GM12878 (cell line): Measurements from ENCODE around the gene HMCN1. TPM values are rescaled to one million over a fixed set of nuclear protein-coding genes. Genes with fewer than 3 reads are reported as not detected.

Experiments used
- ATAC-seq: fragments of 200-7000 bp; cut with Tn5 transposase; 3 replicates; pipeline ENCODE4 v1.9.1; 2020; ENCODE audit warnings: mild to moderate bottlenecking, moderate library complexity
- BruUV-seq: library from RNA; stranded (reverse); fragments of 400-500 nt; replicated peaks from 2 replicates; lab custom pipeline; 2021; lab: Mats Ljungman, UMichigan
- CTCF ChIA-PET: fragments of 300-600 bp; sonication (Branson Sonifier 250); formaldehyde crosslinking; extraction: SDS; loops from one replicate; lab custom pipeline; 2021; ENCODE audit warnings: inconsistent platforms; lab: Yijun Ruan, JAX
- POLR2A ChIA-PET: fragments of 350-600 bp; formaldehyde crosslinking; extraction: SDS; loops from one replicate; lab custom pipeline; 2021; ENCODE audit warnings: inconsistent platforms; lab: Charles Lee
- RAD21 ChIA-PET: fragments of 300-600 bp; sonication (Branson Sonifier 250); formaldehyde crosslinking; loops from one replicate; lab custom pipeline; 2023; ENCODE audit warnings: antibody characterized with exemption; ENCODE audit not compliant: unreplicated experiment; lab: Charles Lee
- SMC1A ChIA-PET: fragments of 300-600 bp; sonication (Branson Sonifier 250); formaldehyde crosslinking; loops from one replicate; lab custom pipeline; 2023; ENCODE audit not compliant: unreplicated experiment, uncharacterized antibody; lab: Charles Lee
- DNase-seq: peaks from one replicate; pipeline ENCODE4 v3.0.0-alpha.2; 2011; ENCODE audit warnings: low read depth, low spot score
- FAIRE-seq: peaks from 3 replicates; lab custom pipeline; 2011; peaks lifted over from hg19 to GRCh38; lab: Jason Lieb, UNC
- H2AFZ ChIP-seq: 2 replicates; pipeline ENCODE4 v1.6.0; 2011; ENCODE audit warnings: low read depth, low read length, control low read depth; ENCODE audit not compliant: control insufficient read depth
- H3K27ac ChIP-seq: 2 replicates; pipeline ENCODE4 v1.5.1; 2011; ENCODE audit warnings: control low read depth; ENCODE audit not compliant: control insufficient read depth, insufficient read depth
- H3K27me3 ChIP-seq, 2 experiments: replicated peaks in 1 of 2; 2 replicates each; pipeline versions ENCODE4 v1.6.0 to v1.6.1; 2011; ENCODE audit warnings: low read length in 1 of 2; ENCODE audit not compliant: control insufficient read depth in 2 of 2, insufficient read depth in 2 of 2
- H3K36me3 ChIP-seq, 2 experiments: 2 replicates each; pipeline ENCODE4 v1.5.1; 2011; ENCODE audit warnings: low read length in 1 of 2; ENCODE audit not compliant: control insufficient read depth in 2 of 2, insufficient read depth in 2 of 2
- H3K4me1 ChIP-seq: 2 replicates; pipeline ENCODE4 v1.6.1; 2011; ENCODE audit warnings: mild to moderate bottlenecking, low read length, moderate library complexity, mixed read lengths; ENCODE audit not compliant: control insufficient read depth, insufficient read depth
- H3K4me2 ChIP-seq: 2 replicates; pipeline ENCODE4 v1.6.0; 2011; ENCODE audit warnings: control low read depth; ENCODE audit not compliant: control insufficient read depth, insufficient read depth
- H3K4me3 ChIP-seq: fragments of 200-600 bp; sonication (generic); 2 replicates; pipeline ENCODE4 v1.5.1; 2016
- H3K79me2 ChIP-seq: 2 replicates; pipeline ENCODE4 v1.6.0; 2011; ENCODE audit warnings: low read length; ENCODE audit not compliant: control insufficient read depth, insufficient read depth
- H3K9ac ChIP-seq: 2 replicates; pipeline ENCODE4 v1.8.0; 2011; ENCODE audit warnings: low read length, control low read depth, mixed read lengths; ENCODE audit not compliant: control insufficient read depth, insufficient read depth
- H3K9me3 ChIP-seq: replicated peaks from 3 replicates; pipeline ENCODE4 v1.5.1; 2011; ENCODE audit warnings: mild to moderate bottlenecking, low read length; ENCODE audit not compliant: control insufficient read depth, insufficient read depth
- H4K20me1 ChIP-seq: 2 replicates; pipeline ENCODE4 v1.6.0; 2011; ENCODE audit not compliant: control insufficient read depth, insufficient read depth
- HDAC6 ChIP-seq: fragments of 200-600 bp; sonication (generic); IDR thresholded peaks from one replicate; pipeline ENCODE4 v1.8.0; 2017; ENCODE audit warnings: antibody characterized with exemption; ENCODE audit not compliant: unreplicated experiment
- NFXL1 ChIP-seq: fragments of 450-650 bp; IDR thresholded peaks from 2 replicates; pipeline ENCODE4 v1.6.1; 2017; ENCODE audit warnings: antibody characterized with exemption, mild to moderate bottlenecking, borderline replicate concordance
- RAD21 ChIP-seq: IDR thresholded peaks from 2 replicates; pipeline ENCODE4 v1.6.1; 2011; ENCODE audit warnings: mild to moderate bottlenecking, low read depth, low read length, moderate library complexity; ENCODE audit not compliant: insufficient read depth
- SMC3 ChIP-seq: IDR thresholded peaks from 2 replicates; pipeline ENCODE4 v1.6.1; 2011; ENCODE audit warnings: low read length, improper control_type of control experiment, borderline replicate concordance
- ZBED1 ChIP-seq: IDR thresholded peaks from 2 replicates; pipeline ENCODE4 v1.6.1; 2016; ENCODE audit warnings: borderline replicate concordance
- ZNF384 ChIP-seq: IDR thresholded peaks from 2 replicates; pipeline ENCODE4 v1.6.1; 2012; ENCODE audit warnings: low read depth, mild to moderate bottlenecking, low read length, improper control_type of control experiment, borderline replicate concordance
- WGBS: methylation state at CpG from one replicate; pipeline ENCODE4 v1.1.6; 2016; ENCODE audit warnings: low lambda C conversion rate; ENCODE audit not compliant: insufficient replicate concordance, insufficient coverage; ENCODE audit errors: missing lambda C conversion rate; 5-methylcytosine and 5-hydroxymethylcytosine counted together
- in situ Hi-C: fragments of 300-500 bp; cut with MboI; formaldehyde crosslinking; loops from 9 replicates; pipeline ENCODE4 v1.14.3; 2018; ENCODE audit warnings: mixed read lengths
- intact Hi-C: fragments of 100-400 bp; cut with micrococcal nuclease; formaldehyde crosslinking; loops from one replicate; pipeline ENCODE4 v1.14.2; 2022; ENCODE audit not compliant: unreplicated experiment
- polyA plus RNA-seq, 11 experiments: library from polyadenylated mRNA; depleted of rRNA in 4 of 11; unstranded in 6 of 11; stranded (reverse) in 5 of 11; fragments of >200 nt; fragmentation: Nextera tagmentation in 4 of 11; fragmentation: Illumina TruSeq in 1 of 11; extraction: Ambion mirVana in 4 of 11; extraction: Trizol in 1 of 11; gene quantifications; 1 replicate in 1 of 11; 2 replicates in 10 of 11; pipeline versions ENCODE4 v1.2.1 to v1.2.3, GENCODE V29; 2011 to 2016; ENCODE audit warnings: inconsistent platforms in 2 of 11, missing spikeins in 2 of 11, low read depth in 1 of 11
- total RNA-seq, 4 experiments: library from RNA; depleted of rRNA in 3 of 4; stranded (reverse); fragments of >200 nt in 3 of 4; fragmentation: Illumina TruSeq in 1 of 4; extraction: Trizol in 1 of 4; gene quantifications; 2 replicates each; pipeline versions ENCODE4 v1.2.1 to v1.2.3, GENCODE V29; 2013 to 2021
- TF ChIP-seq, protein P1 (sequence below): IDR thresholded peaks from 2 replicates; pipeline ENCODE4 v1.6.1; 2011; ENCODE audit warnings: low read depth, mild to moderate bottlenecking, low read length, moderate library complexity, borderline replicate concordance; ENCODE audit errors: extremely low read depth
- TF ChIP-seq, protein P2 (sequence below), 3 experiments: IDR thresholded peaks in 2 of 3; conservative IDR thresholded peaks in 1 of 3; 2 replicates each; pipeline ENCODE4 v1.5.1; 2011; ENCODE audit warnings: low read depth in 3 of 3, low read length in 3 of 3, mild to moderate bottlenecking in 3 of 3, control low read depth in 2 of 3, moderate library complexity in 2 of 3, inconsistent platforms in 1 of 3, mixed read lengths in 1 of 3; ENCODE audit not compliant: control insufficient read depth in 2 of 3, insufficient read depth in 1 of 3; ENCODE audit errors: extremely low read depth in 1 of 3

Gene HMCN1
- total and polyA plus RNA-seq, 10 of the 15 experiments (the other 5 are each of a cell fraction or from before 2014, with no cell fraction given): under 0.01 to 0.07 TPM; not detected in 8

DNA sequence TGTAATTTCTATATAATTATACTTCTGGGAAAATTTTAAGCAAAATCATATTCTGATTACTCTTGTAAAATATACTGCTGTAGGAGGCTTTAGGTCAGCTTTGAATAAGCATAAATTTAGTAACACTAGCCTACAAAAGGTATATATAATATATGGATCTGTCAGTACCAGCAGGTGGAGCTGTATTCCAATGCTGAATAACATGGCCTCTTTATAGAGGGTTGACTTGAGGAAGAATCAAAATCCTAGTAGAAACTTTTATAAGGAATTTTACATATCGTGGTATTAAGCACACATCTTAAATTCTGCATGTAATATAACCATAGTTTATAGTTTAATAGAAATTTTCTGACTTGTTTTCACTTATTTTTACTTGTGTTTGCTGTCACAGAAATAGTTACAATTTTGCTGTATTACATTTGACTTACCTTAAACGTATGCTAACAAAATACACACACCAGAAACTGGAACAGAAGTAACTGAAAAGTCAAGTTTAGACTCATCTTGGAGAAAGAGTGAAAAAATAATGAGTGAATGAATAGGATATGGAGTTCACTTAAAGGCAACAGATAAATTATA lies 79.3 kb downstream of the HMCN1 start:
- H3K4me3 ChIP-seq: no peak overlapping the region
- no peak overlapping the region for H3K4me2 ChIP-seq
- SMC1A ChIA-PET: interaction anchor here (0.6 to 1.1 kb wide), 3 partner anchors 26 to 401 kb away, joined by 3 to 4 read pairs (median 3); no protein-coding TSS in a partner anchor
- no peak overlapping the region for H2AFZ ChIP-seq
- RAD21 ChIA-PET: interaction anchor here (1.1 kb wide), 1 partner anchor 398 kb away, joined by 3 read pairs; no protein-coding TSS in a partner anchor
- no peak for TF ChIP-seq NFXL1
- TF ChIP-seq, protein P1, sequence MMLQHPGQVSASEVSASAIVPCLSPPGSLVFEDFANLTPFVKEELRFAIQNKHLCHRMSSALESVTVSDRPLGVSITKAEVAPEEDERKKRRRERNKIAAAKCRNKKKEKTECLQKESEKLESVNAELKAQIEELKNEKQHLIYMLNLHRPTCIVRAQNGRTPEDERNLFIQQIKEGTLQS: no peak
- peak; percentile 62; the same call in 1 of the 2 replicates for TF ChIP-seq SMC3
- TF ChIP-seq ZBED1: no peak
- TF ChIP-seq ZNF384: no peak
- TF ChIP-seq, protein P2, sequence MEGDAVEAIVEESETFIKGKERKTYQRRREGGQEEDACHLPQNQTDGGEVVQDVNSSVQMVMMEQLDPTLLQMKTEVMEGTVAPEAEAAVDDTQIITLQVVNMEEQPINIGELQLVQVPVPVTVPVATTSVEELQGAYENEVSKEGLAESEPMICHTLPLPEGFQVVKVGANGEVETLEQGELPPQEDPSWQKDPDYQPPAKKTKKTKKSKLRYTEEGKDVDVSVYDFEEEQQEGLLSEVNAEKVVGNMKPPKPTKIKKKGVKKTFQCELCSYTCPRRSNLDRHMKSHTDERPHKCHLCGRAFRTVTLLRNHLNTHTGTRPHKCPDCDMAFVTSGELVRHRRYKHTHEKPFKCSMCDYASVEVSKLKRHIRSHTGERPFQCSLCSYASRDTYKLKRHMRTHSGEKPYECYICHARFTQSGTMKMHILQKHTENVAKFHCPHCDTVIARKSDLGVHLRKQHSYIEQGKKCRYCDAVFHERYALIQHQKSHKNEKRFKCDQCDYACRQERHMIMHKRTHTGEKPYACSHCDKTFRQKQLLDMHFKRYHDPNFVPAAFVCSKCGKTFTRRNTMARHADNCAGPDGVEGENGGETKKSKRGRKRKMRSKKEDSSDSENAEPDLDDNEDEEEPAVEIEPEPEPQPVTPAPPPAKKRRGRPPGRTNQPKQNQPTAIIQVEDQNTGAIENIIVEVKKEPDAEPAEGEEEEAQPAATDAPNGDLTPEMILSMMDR (IDR thresholded peaks at IDR 0.05 in 2 of 3, conservative IDR thresholded peaks at IDR 0.05 in 1 of 3; ENCODE audit: control insufficient read depth in 2 of 3, extremely low read depth in 1 of 3, insufficient read depth in 1 of 3, low read depth in 3 of 3, low read length in 3 of 3): peak; percentile 35 to 50 (median 48); a peak in 4 of 6 replicates
- peak; percentile 55 for TF ChIP-seq RAD21
- TF ChIP-seq HDAC6: no peak
- no peaks in the 10 kb centered on the region for H3K27me3 ChIP-seq
- H3K9ac ChIP-seq: no peak overlapping the region
- intact Hi-C loops: loop anchor here (1.0 kb wide), 1 partner anchor 399 kb away; no protein-coding TSS in a partner anchor
- in situ Hi-C loops: loop anchor here (5.0 kb wide), 1 partner anchor 399 kb away; no protein-coding TSS in a partner anchor
- ATAC-seq (peak; percentile 79), FAIRE-seq (no peak), DNase-seq (no peak)
- no peaks in the 10 kb centered on the region for H3K9me3 ChIP-seq
- no peaks in the 10 kb centered on the region for H4K20me1 ChIP-seq
- CTCF ChIA-PET: interaction anchor here (1.1 to 1.2 kb wide), 3 partner anchors 25 to 397 kb away, joined by 3 to 4 read pairs (median 3); no protein-coding TSS in a partner anchor
- H3K79me2 ChIP-seq: no peaks in the 10 kb centered on the region
- POLR2A ChIA-PET: no interaction called here
- BruUV-seq: no TSS peak
- H3K4me1 ChIP-seq: no peaks in the 10 kb centered on the region
- 22% methylated on average over 2 of the region's 2 CpGs for WGBS
- H3K27ac ChIP-seq: no peak overlapping the region
- no peaks in the 10 kb centered on the region for H3K36me3 ChIP-seq
